ENCODE results near the gene FDX1. TPM values are rescaled to one million over a fixed set of nuclear protein-coding genes. Genes with fewer than 3 reads are reported as not detected.
"Not testable (repeated sequence)": the region's sequence is repeated elsewhere in the genome, so short reads cannot be mapped to it uniquely, and the experiment has no call there.

FDX1 gene
- total RNA-seq (10 to 100 TPM; 10.2 to 10.6 TPM), total RNA-seq (18.3 to 74.1 (median 28.5) reads per million in 172 experiments)
- polyA plus RNA-seq (2013, experiment 1 of 2) = 11.8 TPM
- 11.4 TPM for polyA plus RNA-seq (2013, experiment 2 of 2)

GRCh38 chr11:110429731-110430266 is at the start of gene FDX1:
FDX1 (plus strand) TSS chr11:110429948; CDS start chr11:110430121, 173 bp downstream.
- ChIA-PET POLR2A (interaction anchor here (0.7 to 2.1 kb wide), 13 partner anchors 16 to 1442 kb away, joined by 3 to 9 read pairs (median 3); partner anchors contain the start of genes ALG9, POU2AF1 and RDX), CTCF (interaction anchor here (0.6 to 2.9 kb wide), 9 partner anchors 9 to 234 kb away, joined by 3 to 21 read pairs (median 3); partner anchors contain the start of gene RDX)
- H3K36me3 Mint-ChIP-seq (ENCODE audit: low read depth) = peaks cover 13% of the 10 kb centered on the region
- no peaks in the 10 kb centered on the region for H3K9me3 ChIP-seq (ENCODE audit: control insufficient read depth in 1 of 2, insufficient read depth in 1 of 2, low read length in 2 of 2)
- TF ChIP-seq, protein P1, sequence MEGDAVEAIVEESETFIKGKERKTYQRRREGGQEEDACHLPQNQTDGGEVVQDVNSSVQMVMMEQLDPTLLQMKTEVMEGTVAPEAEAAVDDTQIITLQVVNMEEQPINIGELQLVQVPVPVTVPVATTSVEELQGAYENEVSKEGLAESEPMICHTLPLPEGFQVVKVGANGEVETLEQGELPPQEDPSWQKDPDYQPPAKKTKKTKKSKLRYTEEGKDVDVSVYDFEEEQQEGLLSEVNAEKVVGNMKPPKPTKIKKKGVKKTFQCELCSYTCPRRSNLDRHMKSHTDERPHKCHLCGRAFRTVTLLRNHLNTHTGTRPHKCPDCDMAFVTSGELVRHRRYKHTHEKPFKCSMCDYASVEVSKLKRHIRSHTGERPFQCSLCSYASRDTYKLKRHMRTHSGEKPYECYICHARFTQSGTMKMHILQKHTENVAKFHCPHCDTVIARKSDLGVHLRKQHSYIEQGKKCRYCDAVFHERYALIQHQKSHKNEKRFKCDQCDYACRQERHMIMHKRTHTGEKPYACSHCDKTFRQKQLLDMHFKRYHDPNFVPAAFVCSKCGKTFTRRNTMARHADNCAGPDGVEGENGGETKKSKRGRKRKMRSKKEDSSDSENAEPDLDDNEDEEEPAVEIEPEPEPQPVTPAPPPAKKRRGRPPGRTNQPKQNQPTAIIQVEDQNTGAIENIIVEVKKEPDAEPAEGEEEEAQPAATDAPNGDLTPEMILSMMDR (IDR thresholded peaks at IDR 0.05) = peak; percentile 32
- H3K9me3 Mint-ChIP-seq = no peaks in the 10 kb centered on the region
- no peaks in the 10 kb centered on the region for H3K27me3 ChIP-seq (ENCODE audit: control insufficient read depth in 1 of 2, insufficient read depth in 2 of 2, low read length in 2 of 2)
- intact Hi-C loops (cut with DNase I, micrococcal nuclease) = loop anchor here (2.0 to 10.0 kb wide), 6 partner anchors 53 to 1175 kb away; partner anchors contain the start of genes RDX (in 1 of the 2) and SIK2 (in 1 of the 2)
- peak within 1 kb of the TSS; percentile 94 for H3K27ac Mint-ChIP-seq
- ATAC-seq (ENCODE audit: poor library complexity) (peak; percentile 80), DNase-seq (peak; percentile 59 to 92 (median 74))
- no peaks in the 10 kb centered on the region for H3K27me3 Mint-ChIP-seq
- H3K4me3 Mint-ChIP-seq = peak within 1 kb of the TSS; percentile 89
- peak within 1 kb of the TSS; percentile 95 for H3K4me3 ChIP-seq (ENCODE audit: low read length)
- H3K4me1 ChIP-seq (ENCODE audit: insufficient read depth, low read length) = peaks cover 26% of the 10 kb centered on the region
- H3K27ac ChIP-seq (ENCODE audit: low read depth in 1 of 2, low read length in 2 of 2) = peak within 1 kb of the TSS; percentile 73 to 84
- H3K36me3 ChIP-seq (ENCODE audit: insufficient read depth, low read length) = no peaks in the 10 kb centered on the region
- peaks cover 50% of the 10 kb centered on the region for H3K4me1 Mint-ChIP-seq (ENCODE audit: low read depth)

DNA sequence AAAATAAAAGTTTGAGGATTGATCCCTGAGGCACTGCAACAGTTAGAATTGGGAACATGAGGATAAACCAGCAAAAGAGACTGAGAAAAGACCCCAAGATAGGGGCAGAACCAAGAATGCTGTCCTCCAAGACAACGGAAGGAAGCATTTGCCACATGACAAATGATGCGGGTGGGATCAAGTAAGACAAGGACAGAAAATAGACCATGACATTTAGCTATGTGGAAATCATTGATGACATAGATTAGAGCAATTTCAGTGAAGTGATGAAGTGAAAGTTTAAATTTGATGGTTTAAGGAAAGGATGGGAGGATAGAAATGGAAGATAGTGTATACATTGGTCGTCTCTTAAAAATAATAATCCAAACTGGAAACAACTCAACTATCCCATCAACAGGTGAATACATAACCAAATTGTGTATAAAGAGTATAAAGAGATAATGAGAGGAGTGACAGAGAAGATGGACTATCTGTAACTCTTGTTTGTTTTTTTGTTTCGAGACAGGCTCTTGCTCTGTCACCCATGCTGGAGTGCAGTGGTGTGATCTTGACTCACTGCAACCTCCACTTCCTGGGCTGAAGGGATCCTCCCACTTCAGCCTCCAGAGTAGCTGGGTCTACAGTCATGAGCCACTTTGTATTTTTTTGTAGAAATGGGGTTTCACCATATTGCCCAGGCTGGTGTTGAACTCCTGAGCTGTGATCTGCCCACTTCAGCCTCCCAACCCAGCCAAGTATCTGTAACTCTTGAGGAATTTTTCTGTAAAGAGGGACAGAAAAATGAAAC is 48.7 kb upstream of the FDX1 start:
- no peaks in the 10 kb centered on the region for H3K36me3 ChIP-seq (ENCODE audit: insufficient read depth, low read length)
- ChIA-PET POLR2A (interaction anchor here (0.6 kb wide), 1 partner anchor 228 kb away, joined by 3 read pairs; no protein-coding TSS in a partner anchor), CTCF (interaction anchor here (1.1 kb wide), 1 partner anchor 181 kb away, joined by 3 read pairs; no protein-coding TSS in a partner anchor)
- no peaks in the 10 kb centered on the region for H3K27me3 ChIP-seq (ENCODE audit: control insufficient read depth in 1 of 2, insufficient read depth in 2 of 2, low read length in 2 of 2)
- DNase-seq = no peak
- TF ChIP-seq, protein P1 (IDR thresholded peaks at IDR 0.05) = no peak
- Mint-ChIP-seq H3K36me3 (ENCODE audit: low read depth) (no peaks in the 10 kb centered on the region), H3K27ac (no peak overlapping the region), H3K27me3 (no peaks in the 10 kb centered on the region), H3K9me3 (peaks cover 1% of the 10 kb centered on the region), H3K4me3 (no peak overlapping the region), H3K4me1 (ENCODE audit: low read depth) (peaks cover 6% of the 10 kb centered on the region)
- no peaks in the 10 kb centered on the region for H3K4me1 ChIP-seq (ENCODE audit: insufficient read depth, low read length)
- ATAC-seq (ENCODE audit: poor library complexity) = no peak
- H3K27ac ChIP-seq (ENCODE audit: low read depth in 1 of 2, low read length in 2 of 2) = no peak overlapping the region
- H3K4me3 ChIP-seq (ENCODE audit: low read length) = no peak overlapping the region
- no peaks in the 10 kb centered on the region for H3K9me3 ChIP-seq (ENCODE audit: control insufficient read depth in 1 of 2, insufficient read depth in 1 of 2, low read length in 2 of 2)
- intact Hi-C loops (cut with DNase I, micrococcal nuclease) = no loop called here

- H3K4me3 ChIP-seq (ENCODE audit: low read length); H3K27ac Mint-ChIP-seq; H3K27me3 ChIP-seq (ENCODE audit: control insufficient read depth in 1 of 2, insufficient read depth in 2 of 2, low read length in 2 of 2); ATAC-seq (ENCODE audit: poor library complexity); H3K27ac ChIP-seq (ENCODE audit: low read depth in 1 of 2, low read length in 2 of 2); H3K36me3 ChIP-seq (ENCODE audit: insufficient read depth, low read length); H3K4me3 Mint-ChIP-seq; H3K9me3 ChIP-seq (ENCODE audit: control insufficient read depth in 1 of 2, insufficient read depth in 1 of 2, low read length in 2 of 2); H3K27me3 Mint-ChIP-seq; CTCF ChIA-PET; intact Hi-C loops (cut with DNase I, micrococcal nuclease); H3K9me3 Mint-ChIP-seq: not testable (repeated sequence)
- Mint-ChIP-seq H3K4me1 (ENCODE audit: low read depth) (peaks cover 11% of the 10 kb centered on the region), H3K36me3 (ENCODE audit: low read depth) (peaks cover 11% of the 10 kb centered on the region)
- POLR2A ChIA-PET = interaction anchor here (0.9 kb wide), 1 partner anchor 41 kb away, joined by 5 read pairs; the partner anchor contains the start of gene FDX1
- DNase-seq = peak in 3 of 14 experiments; percentile 3 to 46 (median 5)
- H3K4me1 ChIP-seq (ENCODE audit: insufficient read depth, low read length) = peaks cover 11% of the 10 kb centered on the region
Observed at GRCh38 chr11:110388231-110388630, 41.5 kb upstream of the FDX1 start.

Data from CD4-positive, alpha-beta T cell (primary cell).